Caco-2 (cell line): Measurements from ENCODE around the gene TRAPPC10. TPM values are rescaled to one million over a fixed set of nuclear protein-coding genes. Genes with fewer than 3 reads are reported as not detected.

Source experiments
- BruUV-seq: library from RNA; stranded (reverse); fragments of 400-500 nt; replicated peaks from 2 replicates; lab custom pipeline; 2021; lab: Mats Ljungman, UMichigan
- CTCF ChIA-PET: fragments of 300-600 bp; sonication (Branson Sonifier 250); formaldehyde crosslinking; loops from one replicate; lab custom pipeline; 2022; ENCODE audit warnings: antibody characterized with exemption; lab: Charles Lee
- POLR2A ChIA-PET: fragments of 300-600 bp; sonication (Branson Sonifier 250); formaldehyde crosslinking; loops from one replicate; lab custom pipeline; 2022; ENCODE audit warnings: antibody characterized with exemption; lab: Charles Lee
- DNase-seq, 2 experiments: peaks; one replicate each; pipeline versions ENCODE4 v3.0.0 to v3.0.0-alpha.2; 2020 to 2022
- H3K27me3 ChIP-seq: replicated peaks from 2 replicates; pipeline ENCODE4 v1.6.0; 2011; ENCODE audit warnings: low read length; ENCODE audit not compliant: control insufficient read depth, insufficient read depth
- H3K36me3 ChIP-seq: 2 replicates; pipeline ENCODE4 v1.5.1; 2011; ENCODE audit warnings: low read length; ENCODE audit not compliant: control insufficient read depth, insufficient read depth
- H3K4me1 ChIP-seq: fragments of 250-450 bp; sonication (Bioruptor Pico); 2 replicates; pipeline ENCODE4 v1.5.1; 2020; ENCODE audit warnings: mild to moderate bottlenecking
- H3K4me3 ChIP-seq: 2 replicates; pipeline ENCODE4 v1.5.1; 2011; ENCODE audit warnings: low read depth, mild to moderate bottlenecking, control low read depth, low read length
- H3K9me3 ChIP-seq: fragments of 250-450 bp; sonication (Bioruptor Pico); 2 replicates; pipeline ENCODE4 v1.5.1; 2020; ENCODE audit warnings: mild to moderate bottlenecking, moderate library complexity
- H3K27ac Mint-ChIP-seq: one replicate; pipeline ENCODE4 v1.8.0; 2022; ENCODE audit warnings: mixed read lengths; ENCODE audit not compliant: unreplicated experiment
- H3K27me3 Mint-ChIP-seq: one replicate; pipeline ENCODE4 v1.8.0; 2022; ENCODE audit warnings: mixed read lengths; ENCODE audit not compliant: insufficient read depth, unreplicated experiment
- H3K36me3 Mint-ChIP-seq: one replicate; pipeline ENCODE4 v1.8.0; 2022; ENCODE audit warnings: mild to moderate bottlenecking, mixed read lengths; ENCODE audit not compliant: insufficient read depth, unreplicated experiment
- H3K4me1 Mint-ChIP-seq: one replicate; pipeline ENCODE4 v1.8.0; 2022; ENCODE audit warnings: low read depth, mixed read lengths; ENCODE audit not compliant: unreplicated experiment
- H3K4me3 Mint-ChIP-seq: one replicate; pipeline ENCODE4 v1.8.0; 2022; ENCODE audit warnings: mild to moderate bottlenecking, moderate library complexity, mixed read lengths; ENCODE audit not compliant: unreplicated experiment
- H3K9me3 Mint-ChIP-seq: one replicate; pipeline ENCODE4 v1.8.0; 2022; ENCODE audit warnings: mixed read lengths; ENCODE audit not compliant: unreplicated experiment
- CTCF ChIP-seq, 2 experiments: fragments of 200-600 bp in 1 of 2; IDR thresholded peaks; 1 replicate in 1 of 2; 2 replicates in 1 of 2; pipeline versions ENCODE4 v1.5.1 to v1.8.0; 2011 to 2022; ENCODE audit warnings: antibody characterized with exemption in 1 of 2, control low read depth in 1 of 2, inconsistent platforms in 1 of 2, low read depth in 1 of 2, low read length in 1 of 2, mild to moderate bottlenecking in 1 of 2, moderate library complexity in 1 of 2; ENCODE audit not compliant: insufficient read depth in 1 of 2, severe bottlenecking in 1 of 2, unreplicated experiment in 1 of 2
- intact Hi-C: fragments of 100-400 bp; cut with micrococcal nuclease; formaldehyde crosslinking; loops from one replicate; pipeline ENCODE4 v1.10.0; 2022; ENCODE audit not compliant: unreplicated experiment
- total RNA-seq: library from RNA; stranded (reverse); gene quantifications from 2 replicates; pipeline ENCODE4 v1.2.3, GENCODE V29; 2022

TRAPPC10 gene
- total RNA-seq, 1 experiment from 2014 or later, result 43.4 TPM

GRCh38 chr21:44050276-44050675 is 38.2 kb downstream of the TRAPPC10 start:
- Histone ChIP-seq H3K4me3 (no peak overlapping the region), H3K36me3 (no peaks in the 10 kb centered on the region), H3K4me1 (no peaks in the 10 kb centered on the region), H3K27me3 (no peaks in the 10 kb centered on the region), H3K9me3 (no peaks in the 10 kb centered on the region)
- no TSS peak for BruUV-seq
- H3K9me3 Mint-ChIP-seq, result no peaks in the 10 kb centered on the region
- ChIA-PET POLR2A (no interaction called here), CTCF (no interaction called here)
- H3K27ac Mint-ChIP-seq, result no peak overlapping the region
- peaks cover 43% of the 10 kb centered on the region for H3K36me3 Mint-ChIP-seq
- intact Hi-C loops, result no loop called here
- H3K4me3 Mint-ChIP-seq, result no peak overlapping the region
- no peak for TF ChIP-seq CTCF (IDR thresholded peaks at IDR 0.05; ENCODE audit: insufficient read depth in 1 of 2, low read depth in 1 of 2, low read length in 1 of 2, severe bottlenecking in 1 of 2, unreplicated experiment in 1 of 2)
- H3K27me3 Mint-ChIP-seq, result no peaks in the 10 kb centered on the region
- no peak for DNase-seq
- H3K4me1 Mint-ChIP-seq, result peaks cover 7% of the 10 kb centered on the region

- ChIA-PET POLR2A (no interaction called here), CTCF (no interaction called here)
- Histone ChIP-seq H3K36me3 (no peaks in the 10 kb centered on the region; the same call in 1 of the 2 replicates), H3K4me1 (no peaks in the 10 kb centered on the region), H3K27me3 (no peaks in the 10 kb centered on the region), H3K4me3 (no peak overlapping the region), H3K9me3 (no peaks in the 10 kb centered on the region)
- H3K4me3 Mint-ChIP-seq, result no peak overlapping the region
- H3K4me1 Mint-ChIP-seq, result peaks cover 7% of the 10 kb centered on the region
- no peak for DNase-seq
- no peaks in the 10 kb centered on the region for H3K27me3 Mint-ChIP-seq
- no peak overlapping the region for H3K27ac Mint-ChIP-seq
- peaks cover 46% of the 10 kb centered on the region for H3K36me3 Mint-ChIP-seq
- no peaks in the 10 kb centered on the region for H3K9me3 Mint-ChIP-seq
- intact Hi-C loops, result no loop called here
- no peak for TF ChIP-seq CTCF (IDR thresholded peaks at IDR 0.05; ENCODE audit: insufficient read depth in 1 of 2, low read depth in 1 of 2, low read length in 1 of 2, severe bottlenecking in 1 of 2, unreplicated experiment in 1 of 2)
- BruUV-seq, result no TSS peak
These were observed 39.4 kb downstream of the TRAPPC10 start for GRCh38 chr21:44051462-44051941.

- Mint-ChIP-seq H3K9me3 (no peaks in the 10 kb centered on the region), H3K36me3 (peaks cover 43% of the 10 kb centered on the region), H3K4me1 (peaks cover 7% of the 10 kb centered on the region), H3K27ac (no peak overlapping the region), H3K4me3 (no peak overlapping the region), H3K27me3 (no peaks in the 10 kb centered on the region)
- BruUV-seq, result no TSS peak
- H3K27me3 ChIP-seq, result no peaks in the 10 kb centered on the region
- intact Hi-C loops, result no loop called here
- DNase-seq, result no peak
- H3K9me3 ChIP-seq, result no peaks in the 10 kb centered on the region
- H3K4me1 ChIP-seq, result no peaks in the 10 kb centered on the region
- ChIA-PET POLR2A (no interaction called here), CTCF (no interaction called here)
- H3K4me3 ChIP-seq, result no peak overlapping the region
- no peaks in the 10 kb centered on the region; the same call in 1 of the 2 replicates for H3K36me3 ChIP-seq
- TF ChIP-seq CTCF (IDR thresholded peaks at IDR 0.05; ENCODE audit: insufficient read depth in 1 of 2, low read depth in 1 of 2, low read length in 1 of 2, severe bottlenecking in 1 of 2, unreplicated experiment in 1 of 2), result no peak
These were observed 40.1 kb downstream of the TRAPPC10 start for GRCh38 chr21:44052071-44052829.
